Measurements from ENCODE around the gene SAMD11. TPM values are rescaled to one million over a fixed set of nuclear protein-coding genes. Genes with fewer than 3 reads are reported as not detected.

Gene SAMD11
- total and polyA plus RNA-seq, 2 of the 13 experiments (the other 11 are each of a cell fraction or from before 2014, with no cell fraction given), result 0.11 TPM; not detected in 1

GRCh38 chr1:914891-915280, 8.8 kb upstream of the SAMD11 start:
- H3K4me2 ChIP-seq (ENCODE audit: low read depth, low read length), result no peak overlapping the region
- WGBS (ENCODE audit: low lambda C conversion rate), result 32% methylated on average over 5 of the region's 6 CpGs
- FAIRE-seq, result no peak
- in situ Hi-C loops (cut with HindIII; ENCODE audit: extremely low pct_ligation_motif_present, low pct_unique_long_range_greater_than_20kb) (no loop called here), intact Hi-C loops (cut with micrococcal nuclease; ENCODE audit: unreplicated experiment) (no loop called here)
- TF ChIP-seq ZNF703 (CRISPR knock-in tag; IDR thresholded peaks at IDR 0.05; ENCODE audit: borderline replicate concordance), result no peak
- TF ChIP-seq ZNF510 (CRISPR knock-in tag; IDR thresholded peaks at IDR 0.05; ENCODE audit: low read depth), result no peak
- TF ChIP-seq STAG1 (CRISPR knock-in tag; IDR thresholded peaks at IDR 0.05), result no peak
- no peak for TF ChIP-seq SAP130 (CRISPR knock-in tag; IDR thresholded peaks at IDR 0.05; ENCODE audit: low read depth)
- H3K9ac ChIP-seq (ENCODE audit: insufficient read depth, low read depth, low read length), result no peak overlapping the region
- DNase-seq (ENCODE audit: low spot score), result no peak
- H3K27me3 ChIP-seq (ENCODE audit: control insufficient read depth in 1 of 2, insufficient read depth in 2 of 2, low read length in 2 of 2), result peaks cover 40 to 92% of the 10 kb centered on the region in 2 experiments
- H2AFZ ChIP-seq (ENCODE audit: low read length), result no peak overlapping the region
- H3K36me3 ChIP-seq (replicated peaks in 1 of 2; ENCODE audit: control insufficient read depth in 1 of 2, insufficient read depth in 2 of 2, low read length in 2 of 2), result no peaks in the 10 kb centered on the region
- no peaks in the 10 kb centered on the region for H3K79me2 ChIP-seq (ENCODE audit: insufficient read depth, low read length)
- no peak overlapping the region for H3K27ac ChIP-seq (ENCODE audit: extremely low read length, insufficient read depth, low read length)
- no TSS peak for BruUV-seq (replicated peaks)
- peaks cover 51% of the 10 kb centered on the region for H3K4me1 ChIP-seq (ENCODE audit: insufficient read depth, low read length)
- CTCF ChIA-PET (ENCODE audit: low intra/inter-chr PET ratio, low total read pairs), result no interaction called here
- POLR2A ChIA-PET, result no interaction called here
- H3K9me3 ChIP-seq (ENCODE audit: low read length), result no peaks in the 10 kb centered on the region
- H4K20me1 ChIP-seq (ENCODE audit: insufficient read depth, low read length), result peaks cover under 1% of the 10 kb centered on the region; the same call in 1 of the 2 replicates
- ATAC-seq, result no peak
- no peak overlapping the region for H3K4me3 ChIP-seq (replicated peaks in 1 of 3; ENCODE audit: insufficient read depth in 1 of 3, low read depth in 2 of 3, low read length in 3 of 3)

GRCh38 chr1:915295-916172, 8.2 kb upstream of the SAMD11 start:
- WGBS (ENCODE audit: low lambda C conversion rate), result 33% methylated on average over 17 of the region's 28 CpGs
- DNase-seq (ENCODE audit: low spot score) (no peak), FAIRE-seq (no peak), ATAC-seq (no peak)
- H3K4me3 ChIP-seq (replicated peaks in 1 of 3; ENCODE audit: insufficient read depth in 1 of 3, low read depth in 2 of 3, low read length in 3 of 3), result no peak overlapping the region
- CTCF ChIA-PET (ENCODE audit: low intra/inter-chr PET ratio, low total read pairs), result interaction anchor here (1.5 kb wide), 1 partner anchor 10 kb away, joined by 3 read pairs; no protein-coding TSS in a partner anchor
- BruUV-seq (replicated peaks), result no TSS peak
- no peak overlapping the region for H3K4me2 ChIP-seq (ENCODE audit: low read depth, low read length)
- H3K27ac ChIP-seq (ENCODE audit: extremely low read length, insufficient read depth, low read length), result no peak overlapping the region
- TF ChIP-seq ZBTB2 (CRISPR knock-in tag; IDR thresholded peaks at IDR 0.05; ENCODE audit: low read depth), result no peak
- TF ChIP-seq ZNF768 (CRISPR knock-in tag; IDR thresholded peaks at IDR 0.05), result peak; percentile 94
- H2AFZ ChIP-seq (ENCODE audit: low read length), result no peak overlapping the region
- H3K4me1 ChIP-seq (ENCODE audit: insufficient read depth, low read length), result peaks cover 57% of the 10 kb centered on the region
- peaks cover 43 to 95% of the 10 kb centered on the region in 2 experiments for H3K27me3 ChIP-seq (ENCODE audit: control insufficient read depth in 1 of 2, insufficient read depth in 2 of 2, low read length in 2 of 2)
- H3K36me3 ChIP-seq (replicated peaks in 1 of 2; ENCODE audit: control insufficient read depth in 1 of 2, insufficient read depth in 2 of 2, low read length in 2 of 2), result no peaks in the 10 kb centered on the region
- POLR2A ChIA-PET, result no interaction called here
- H3K79me2 ChIP-seq (ENCODE audit: insufficient read depth, low read length), result no peaks in the 10 kb centered on the region
- no peaks in the 10 kb centered on the region for H3K9me3 ChIP-seq (ENCODE audit: low read length)
- no peak overlapping the region for H3K9ac ChIP-seq (ENCODE audit: insufficient read depth, low read depth, low read length)
- intact Hi-C loops (cut with micrococcal nuclease; ENCODE audit: unreplicated experiment), result no loop called here
- peaks cover 6% of the 10 kb centered on the region; the same call in 1 of the 2 replicates for H4K20me1 ChIP-seq (ENCODE audit: insufficient read depth, low read length)
- in situ Hi-C loops (cut with HindIII; ENCODE audit: extremely low pct_ligation_motif_present, low pct_unique_long_range_greater_than_20kb), result no loop called here

Measured in HepG2 (cell line).